HUES6 (cell line): ENCODE measurements around the gene SELENOI.
A peak's percentile ranks its signal among the peaks of the same experiment; 100 is the strongest.
"Not testable (repeated sequence)": the region's sequence is repeated elsewhere in the genome, so short reads cannot be mapped to it uniquely, and the experiment has no call there.

Source experiments
- H3K27ac ChIP-seq: 2 replicates; pipeline ENCODE4 v1.7.0; 2013; ENCODE audit warnings: low read depth, mild to moderate bottlenecking, low read length, inconsistent platforms
- H3K27me3 ChIP-seq: 2 replicates; pipeline ENCODE4 v1.6.1; 2013; ENCODE audit warnings: low read length; ENCODE audit not compliant: control insufficient read depth, insufficient read depth
- H3K36me3 ChIP-seq: 2 replicates; pipeline ENCODE4 v1.6.1; 2013; ENCODE audit warnings: low read length; ENCODE audit not compliant: control insufficient read depth, insufficient read depth
- H3K4me1 ChIP-seq: 2 replicates; pipeline ENCODE4 v1.6.1; 2013; ENCODE audit warnings: low read length; ENCODE audit not compliant: control insufficient read depth, insufficient read depth
- H3K4me3 ChIP-seq: 2 replicates; pipeline ENCODE4 v1.5.1; 2013; ENCODE audit warnings: low read depth, low read length
- H3K9ac ChIP-seq: one replicate; pipeline ENCODE4 v1.6.1; 2013; ENCODE audit warnings: mild to moderate bottlenecking, low read length
- H3K9me3 ChIP-seq: 2 replicates; pipeline ENCODE4 v1.6.1; 2013; ENCODE audit warnings: low read depth, low read length; ENCODE audit not compliant: control insufficient read depth, insufficient read depth

The SELENOI gene

GRCh38 chr2:26345545-26346453, at the start of gene SELENOI:
Gene SELENOI (plus strand): TSS chr2:26346143. CDS start chr2:26346233, 90 bp downstream.
- Histone ChIP-seq H3K4me1 (peaks cover 22% of the 10 kb centered on the region), H3K4me3 (peak within 1 kb of the TSS; percentile 91), H3K27ac (peak within 1 kb of the TSS; percentile 88), H3K9me3 (no peaks in the 10 kb centered on the region), H3K27me3 (no peaks in the 10 kb centered on the region), H3K9ac (peak within 1 kb of the TSS; percentile 87), H3K36me3 (no peaks in the 10 kb centered on the region)

GRCh38 chr2:26297061-26297460, 48.9 kb upstream of the SELENOI start:
- H3K9ac ChIP-seq, result no peak overlapping the region
- peaks cover 17% of the 10 kb centered on the region; the same call in 1 of the 2 replicates for H3K27me3 ChIP-seq
- H3K4me1 ChIP-seq, result peaks cover 16% of the 10 kb centered on the region
- H3K27ac ChIP-seq, result no peak overlapping the region
- H3K9me3 ChIP-seq, result no peaks in the 10 kb centered on the region
- H3K4me3 ChIP-seq, result no peak overlapping the region
- H3K36me3 ChIP-seq, result no peaks in the 10 kb centered on the region

GRCh38 chr2:26298286-26298637, 47.7 kb upstream of the SELENOI start:
- Histone ChIP-seq H3K9ac (peak overlapping the region; percentile 41), H3K4me3 (peak overlapping the region; percentile 75)

GRCh38 chr2:26298638-26299393, 47.1 kb upstream of the SELENOI start:
- Histone ChIP-seq H3K36me3 (no peaks in the 10 kb centered on the region), H3K9ac (peak overlapping the region; percentile 41), H3K4me1 (peaks cover 10% of the 10 kb centered on the region), H3K27me3 (peaks cover 17% of the 10 kb centered on the region; the same call in 1 of the 2 replicates), H3K4me3 (peak overlapping the region; percentile 75), H3K9me3 (no peaks in the 10 kb centered on the region), H3K27ac (no peak overlapping the region)

More at GRCh38 chr2:26298286-26298637, 47.7 kb upstream of the SELENOI start:
- H3K27me3 ChIP-seq, result peaks cover 17% of the 10 kb centered on the region; the same call in 1 of the 2 replicates
- H3K27ac ChIP-seq, result no peak overlapping the region
- H3K36me3 ChIP-seq, result no peaks in the 10 kb centered on the region
- peaks cover 10% of the 10 kb centered on the region for H3K4me1 ChIP-seq
- no peaks in the 10 kb centered on the region for H3K9me3 ChIP-seq

- peaks cover 10% of the 10 kb centered on the region for H3K4me1 ChIP-seq
- H3K27ac ChIP-seq, result no peak overlapping the region
- peak overlapping the region; percentile 3 for H3K9ac ChIP-seq
- peaks cover 17% of the 10 kb centered on the region; the same call in 1 of the 2 replicates for H3K27me3 ChIP-seq
- no peaks in the 10 kb centered on the region for H3K9me3 ChIP-seq
- H3K36me3 ChIP-seq, result no peaks in the 10 kb centered on the region
- peak overlapping the region; percentile 75 for H3K4me3 ChIP-seq
Measured at GRCh38 chr2:26299471-26300101, 46.4 kb upstream of the SELENOI start.

- H3K9me3 ChIP-seq, result no peaks in the 10 kb centered on the region
- no peaks in the 10 kb centered on the region for H3K36me3 ChIP-seq
- no peak overlapping the region for H3K27ac ChIP-seq
- peak overlapping the region; percentile 2 for H3K9ac ChIP-seq
- peaks cover 10% of the 10 kb centered on the region for H3K4me1 ChIP-seq
- peaks cover 17% of the 10 kb centered on the region; the same call in 1 of the 2 replicates for H3K27me3 ChIP-seq
- H3K4me3 ChIP-seq, result peak overlapping the region; percentile 23; the same call in 1 of the 2 replicates
Measured at GRCh38 chr2:26300234-26300925, 45.6 kb upstream of the SELENOI start.

- no peak overlapping the region for H3K27ac ChIP-seq
- no peak overlapping the region for H3K9ac ChIP-seq
- no peak overlapping the region for H3K4me3 ChIP-seq
- peaks cover 10% of the 10 kb centered on the region for H3K4me1 ChIP-seq
- H3K27me3 ChIP-seq, result peaks cover 13% of the 10 kb centered on the region; the same call in 1 of the 2 replicates
- H3K36me3 ChIP-seq, result no peaks in the 10 kb centered on the region
- no peaks in the 10 kb centered on the region for H3K9me3 ChIP-seq
Measured at GRCh38 chr2:26302846-26303245, 43.1 kb upstream of the SELENOI start.

GRCh38 chr2:26305094-26305493, 40.8 kb upstream of the SELENOI start:
- H3K4me1 ChIP-seq, H3K36me3 ChIP-seq, H3K9me3 ChIP-seq, H3K4me3 ChIP-seq, H3K9ac ChIP-seq, H3K27ac ChIP-seq, H3K27me3 ChIP-seq: not testable (repeated sequence)

- H3K27ac ChIP-seq, result no peak overlapping the region
- no peak overlapping the region for H3K4me3 ChIP-seq
- no peak overlapping the region for H3K9ac ChIP-seq
Measured at GRCh38 chr2:26305540-26305939, 40.4 kb upstream of the SELENOI start.

GRCh38 chr2:26309921-26310320, 36.0 kb upstream of the SELENOI start:
- H3K9me3 ChIP-seq, result no peaks in the 10 kb centered on the region
- H3K4me1 ChIP-seq, result no peaks in the 10 kb centered on the region
- H3K9ac ChIP-seq, result no peak overlapping the region
- H3K4me3 ChIP-seq, result no peak overlapping the region
- H3K27ac ChIP-seq, result no peak overlapping the region
- no peaks in the 10 kb centered on the region for H3K36me3 ChIP-seq
- no peaks in the 10 kb centered on the region for H3K27me3 ChIP-seq

More at GRCh38 chr2:26305540-26305939, 40.4 kb upstream of the SELENOI start:
- H3K36me3 ChIP-seq, result no peaks in the 10 kb centered on the region
- no peaks in the 10 kb centered on the region for H3K27me3 ChIP-seq
- H3K9me3 ChIP-seq, result no peaks in the 10 kb centered on the region
- peaks cover 1% of the 10 kb centered on the region; the same call in 1 of the 2 replicates for H3K4me1 ChIP-seq
